ENCODE results near the gene WWOX.
"Not testable (repeated sequence)": the region's sequence is repeated elsewhere in the genome, so short reads cannot be mapped to it uniquely, and the experiment has no call there.

Gene WWOX

GRCh38 chr16:78502812-78503350, 403.4 kb downstream of the WWOX start:
- no peak for DNase-seq (ENCODE audit: low spot score)

- no peak for DNase-seq (ENCODE audit: low spot score)
Measured at GRCh38 chr16:78503602-78504001, 404.1 kb downstream of the WWOX start.

- no peak for DNase-seq (ENCODE audit: low spot score)
Measured at GRCh38 chr16:78504401-78504851, 405.0 kb downstream of the WWOX start.

GRCh38 chr16:78505036-78505435, 405.6 kb downstream of the WWOX start:
- no peak for DNase-seq (ENCODE audit: low spot score)

- no peak for DNase-seq (ENCODE audit: low spot score)
Measured at GRCh38 chr16:78505544-78506366, 406.3 kb downstream of the WWOX start.

- DNase-seq (ENCODE audit: low spot score): no peak
Measured at GRCh38 chr16:78506367-78507193, 407.1 kb downstream of the WWOX start.

- no peak for DNase-seq (ENCODE audit: low spot score)
Measured at GRCh38 chr16:78507576-78507975, 408.1 kb downstream of the WWOX start.

- DNase-seq (ENCODE audit: low spot score): no peak
Measured at GRCh38 chr16:78509965-78510364, 410.5 kb downstream of the WWOX start.

- DNase-seq (ENCODE audit: low spot score): no peak
Measured at GRCh38 chr16:78510496-78510895, 411.0 kb downstream of the WWOX start.

GRCh38 chr16:78513838-78514237, 414.4 kb downstream of the WWOX start:
- no peak for DNase-seq (ENCODE audit: low spot score)

- DNase-seq (ENCODE audit: low spot score): not testable (repeated sequence)
Measured at GRCh38 chr16:78514888-78515287, 415.4 kb downstream of the WWOX start.

GRCh38 chr16:78515421-78515820, 416.0 kb downstream of the WWOX start:
- no peak for DNase-seq (ENCODE audit: low spot score)

GRCh38 chr16:78516006-78516736, 416.7 kb downstream of the WWOX start:
- no peak for DNase-seq (ENCODE audit: low spot score)

- no peak for DNase-seq (ENCODE audit: low spot score)
Measured at GRCh38 chr16:78519896-78520295, 420.4 kb downstream of the WWOX start.

- no peak for DNase-seq (ENCODE audit: low spot score)
Measured at GRCh38 chr16:78520470-78520869, 421.0 kb downstream of the WWOX start.

GRCh38 chr16:78522327-78522726, 422.9 kb downstream of the WWOX start:
- no peak for DNase-seq (ENCODE audit: low spot score)

- no peak for DNase-seq (ENCODE audit: low spot score)
Measured at GRCh38 chr16:78523212-78523985, 423.9 kb downstream of the WWOX start.

GRCh38 chr16:78524066-78524595, 424.7 kb downstream of the WWOX start:
- no peak for DNase-seq (ENCODE audit: low spot score)

- DNase-seq (ENCODE audit: low spot score): no peak
Measured at GRCh38 chr16:78528265-78528664, 428.8 kb downstream of the WWOX start.

- no peak for DNase-seq (ENCODE audit: low spot score)
Measured at GRCh38 chr16:78529881-78530280, 430.4 kb downstream of the WWOX start.

- no peak for DNase-seq (ENCODE audit: low spot score)
Measured at GRCh38 chr16:78530283-78530682, 430.8 kb downstream of the WWOX start.

Data from ecto neural progenitor cell (in vitro differentiated cells).